ENCODE measurements around the gene KCNH2.

The KCNH2 gene

DNA sequence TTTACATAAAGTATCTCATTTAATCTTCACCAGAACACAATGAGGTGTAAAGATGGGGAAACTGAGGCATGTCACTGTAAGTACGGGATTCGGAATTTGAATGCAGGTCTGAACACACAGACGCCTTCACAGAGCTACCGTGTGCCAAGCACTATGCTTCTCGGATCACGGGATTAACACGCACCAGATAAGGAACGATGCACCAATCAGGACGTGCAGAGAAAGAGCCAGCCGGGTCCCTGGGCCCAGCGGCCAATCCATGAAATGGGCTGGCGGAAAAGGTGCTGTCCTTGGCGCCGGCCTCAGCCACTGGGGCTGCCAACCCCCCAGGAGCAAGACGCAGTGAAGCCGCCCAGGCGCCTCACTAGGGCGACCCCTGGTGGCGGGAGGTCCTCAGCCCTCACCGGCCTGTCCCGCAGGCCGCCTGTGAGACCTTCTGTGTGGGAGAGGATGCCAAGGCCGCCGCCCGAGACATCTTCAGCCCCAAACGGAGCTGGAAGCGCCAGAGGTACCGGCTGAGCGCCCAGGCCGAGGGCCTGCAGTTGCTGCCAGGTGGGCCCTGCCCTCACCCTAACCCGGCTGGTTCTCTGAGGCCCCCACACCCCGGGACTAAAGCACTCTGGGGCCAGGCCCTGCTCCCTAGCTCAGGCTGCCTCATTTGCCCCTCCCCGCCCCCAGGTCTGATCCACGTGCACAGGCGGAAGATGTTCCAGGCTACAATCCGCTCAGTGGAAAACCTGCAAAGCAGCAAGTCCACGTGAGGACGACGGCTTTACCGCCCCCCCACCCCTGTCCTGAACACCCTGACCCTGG, 30.6 kb upstream of the KCNH2 start:
- TF ChIP-seq CTCF (conservative IDR thresholded peaks at IDR 0.05; ENCODE audit: low read depth): peak; percentile 97
- CTCF ChIA-PET: interaction anchor here (0.6 to 1.1 kb wide), 11 partner anchors 9 to 584 kb away, joined by 3 to 5 read pairs (median 3); no protein-coding TSS in a partner anchor
- POLR2A ChIA-PET (ENCODE audit: low non-redundant PET): no interaction called here
- DNase-seq (ENCODE audit: low spot score): peak; percentile 50
- H3K27ac ChIP-seq: peak overlapping the region; percentile 23

DNA sequence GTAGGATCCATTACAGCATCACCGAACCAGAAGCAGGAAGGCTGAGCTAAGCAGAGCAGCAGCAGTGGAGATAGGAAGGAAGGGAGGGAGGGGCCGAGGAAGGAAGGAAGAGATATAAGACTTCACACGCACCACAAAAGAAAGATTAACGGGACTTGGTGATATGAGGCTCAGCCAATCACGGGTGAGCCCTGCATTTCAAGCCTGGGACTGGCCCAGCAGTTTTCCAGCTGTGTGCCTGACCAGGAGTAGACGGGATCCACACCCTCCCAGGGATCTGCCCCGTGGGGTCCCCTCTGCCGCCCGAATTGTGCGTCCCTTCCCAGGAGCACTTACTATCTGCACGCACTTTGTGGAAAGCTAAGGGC, 30.0 kb upstream of the KCNH2 start:
- POLR2A ChIA-PET (ENCODE audit: low non-redundant PET): no interaction called here
- H3K27ac ChIP-seq: 0 out of 2 replicates have a peak overlapping the region, but pooled peaks have one; percentile 23
- CTCF ChIA-PET: interaction anchor here (0.6 to 1.1 kb wide), 4 partner anchors 10 to 571 kb away, joined by 3 read pairs; no protein-coding TSS in a partner anchor
- DNase-seq (ENCODE audit: low spot score): no peak
- no peak for TF ChIP-seq CTCF (conservative IDR thresholded peaks at IDR 0.05; ENCODE audit: low read depth)

DNA sequence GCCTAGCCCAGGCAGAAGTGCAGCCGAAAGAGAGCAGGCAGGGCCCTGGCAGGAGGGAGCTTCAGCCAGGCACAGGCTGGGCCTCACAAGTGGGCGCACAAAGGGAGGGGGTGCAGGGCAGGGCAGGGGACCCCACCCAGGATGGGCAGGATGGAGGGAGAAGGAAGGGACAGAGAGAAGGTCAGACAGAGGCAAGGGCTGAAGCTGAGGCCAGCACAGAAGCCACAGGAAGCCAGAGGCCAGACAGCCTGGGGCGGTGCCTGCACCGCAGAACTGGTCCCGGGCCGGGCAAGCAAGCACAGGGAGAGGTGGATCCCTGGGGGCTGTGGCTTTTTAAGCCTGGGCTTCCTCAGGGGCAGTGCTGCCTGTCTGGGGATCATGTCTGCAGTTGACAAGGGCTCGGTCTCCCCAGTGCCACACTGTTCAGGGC, 29.4 kb upstream of the KCNH2 start:
- CTCF ChIA-PET: interaction anchor here (0.6 kb wide), 2 partner anchors 22 to 109 kb away, joined by 3 to 4 read pairs; no protein-coding TSS in a partner anchor
- DNase-seq (ENCODE audit: low spot score): no peak
- H3K27ac ChIP-seq: no peak overlapping the region
- POLR2A ChIA-PET (ENCODE audit: low non-redundant PET): no interaction called here
- no peak for TF ChIP-seq CTCF (conservative IDR thresholded peaks at IDR 0.05; ENCODE audit: low read depth)

DNA sequence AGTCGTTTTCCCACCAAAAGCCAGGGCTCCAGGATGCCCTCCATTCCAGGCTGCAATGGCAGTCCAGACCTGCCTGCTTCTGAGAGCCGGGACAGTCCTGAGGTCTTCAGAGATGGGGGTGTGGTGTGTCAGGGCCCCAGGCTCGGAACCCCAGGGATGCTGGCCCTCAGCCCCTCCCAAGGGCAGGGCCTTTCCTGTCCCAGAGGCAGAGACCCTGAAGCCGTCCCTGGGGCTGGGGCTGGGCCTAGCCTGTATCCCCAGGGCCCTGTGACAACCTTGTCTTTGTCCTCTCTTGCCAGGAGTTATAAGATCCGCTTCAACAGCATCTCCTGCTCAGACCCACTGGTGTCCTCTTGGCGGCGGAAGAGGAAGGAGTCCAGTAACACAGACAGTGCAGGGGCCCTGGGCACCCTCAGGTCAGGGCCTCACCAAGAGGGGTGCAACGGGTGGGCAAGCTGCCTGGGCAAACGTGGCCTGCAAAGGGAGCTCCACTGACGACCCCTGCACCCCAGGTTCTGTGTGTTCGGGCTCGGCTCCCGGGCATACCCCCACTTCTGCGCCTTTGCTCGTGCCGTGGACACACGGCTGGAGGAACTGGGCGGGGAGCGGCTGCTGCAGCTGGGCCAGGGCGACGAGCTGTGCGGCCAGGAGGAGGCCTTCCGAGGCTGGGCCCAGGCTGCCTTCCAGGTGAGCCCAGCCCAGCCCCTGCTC, 28.6 kb upstream of the KCNH2 start:
- ChIA-PET POLR2A (ENCODE audit: low non-redundant PET) (no interaction called here), CTCF (interaction anchor here (0.6 kb wide), 1 partner anchor 21 kb away, joined by 3 read pairs; no protein-coding TSS in a partner anchor)
- no peak overlapping the region for H3K27ac ChIP-seq
- no peak for TF ChIP-seq CTCF (conservative IDR thresholded peaks at IDR 0.05; ENCODE audit: low read depth)
- no peak for DNase-seq (ENCODE audit: low spot score)

DNA sequence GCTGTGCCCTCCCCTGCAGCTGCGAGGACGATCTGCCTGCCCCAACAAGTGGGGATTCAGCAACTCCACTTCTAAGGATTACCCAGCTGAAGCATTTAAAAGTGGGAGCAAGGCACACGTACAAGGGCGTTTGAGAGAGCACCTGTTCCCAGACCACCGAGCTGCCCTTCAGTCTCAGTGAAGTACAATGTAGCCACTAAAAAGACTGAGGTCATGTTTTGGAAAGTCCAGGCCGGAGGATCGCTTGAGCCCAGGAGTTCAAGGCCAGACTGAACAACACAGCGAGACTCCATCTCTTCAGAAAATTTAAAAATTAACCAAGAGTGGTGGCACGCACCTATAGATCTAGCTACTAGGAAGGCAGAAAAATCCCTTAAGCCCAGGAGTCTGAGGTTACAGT, 27.4 kb upstream of the KCNH2 start:
- DNase-seq (ENCODE audit: low spot score): no peak
- POLR2A ChIA-PET (ENCODE audit: low non-redundant PET): no interaction called here
- no peak for TF ChIP-seq CTCF (conservative IDR thresholded peaks at IDR 0.05; ENCODE audit: low read depth)
- CTCF ChIA-PET: no interaction called here
- H3K27ac ChIP-seq: no peak overlapping the region

DNA sequence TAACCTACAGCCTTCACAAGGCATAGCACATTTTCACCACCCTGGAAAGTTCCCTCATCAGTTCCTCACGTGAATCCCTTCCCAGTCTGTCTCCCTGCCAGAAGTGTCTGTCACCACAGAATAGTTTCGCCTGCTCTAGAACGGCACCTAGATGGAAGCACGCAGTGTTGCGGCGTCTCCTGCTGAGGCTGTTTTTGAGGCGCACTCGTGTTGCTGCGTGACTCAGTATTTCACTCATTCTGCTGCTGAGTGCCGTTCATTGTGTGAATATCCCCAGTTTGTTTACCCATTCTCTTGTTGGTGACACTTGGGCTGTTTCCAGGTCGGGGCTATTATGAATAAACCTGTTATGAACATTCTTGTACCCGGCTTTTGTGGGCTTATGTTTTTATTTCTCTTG, 25.5 kb upstream of the KCNH2 start:
- POLR2A ChIA-PET (ENCODE audit: low non-redundant PET): no interaction called here
- H3K27ac ChIP-seq: no peak overlapping the region
- no peak for DNase-seq (ENCODE audit: low spot score)
- CTCF ChIA-PET: no interaction called here
- no peak for TF ChIP-seq CTCF (conservative IDR thresholded peaks at IDR 0.05; ENCODE audit: low read depth)
